ENCODE results near the gene CANX. TPM values are rescaled to one million over a fixed set of nuclear protein-coding genes. Genes with fewer than 3 reads are reported as not detected.
A peak's percentile ranks its signal among the peaks of the same experiment; 100 is the strongest.

The CANX gene
- total RNA-seq, 1 experiment from 2014 or later, result 538 TPM

DNA sequence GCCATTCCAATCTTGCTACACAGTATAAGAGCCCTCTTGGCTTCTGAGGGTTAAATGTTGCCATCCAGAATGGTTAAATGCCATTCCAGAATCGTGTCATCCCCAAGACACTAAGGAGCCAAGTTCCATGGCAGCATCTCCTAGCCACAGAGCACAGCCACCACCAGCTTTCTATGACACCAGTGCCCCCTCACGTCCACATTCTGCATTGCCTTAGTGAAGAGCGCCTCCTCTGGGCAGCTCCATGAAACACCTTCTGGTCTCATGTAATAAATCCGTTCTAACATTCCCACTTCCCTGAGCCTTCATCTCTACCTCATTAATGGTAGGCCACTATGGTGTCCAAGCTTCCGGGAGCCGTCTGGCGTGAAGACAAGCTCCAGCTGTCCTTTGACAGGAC lies 30.4 kb upstream of the CANX start:
- TF ChIP-seq, protein P1, sequence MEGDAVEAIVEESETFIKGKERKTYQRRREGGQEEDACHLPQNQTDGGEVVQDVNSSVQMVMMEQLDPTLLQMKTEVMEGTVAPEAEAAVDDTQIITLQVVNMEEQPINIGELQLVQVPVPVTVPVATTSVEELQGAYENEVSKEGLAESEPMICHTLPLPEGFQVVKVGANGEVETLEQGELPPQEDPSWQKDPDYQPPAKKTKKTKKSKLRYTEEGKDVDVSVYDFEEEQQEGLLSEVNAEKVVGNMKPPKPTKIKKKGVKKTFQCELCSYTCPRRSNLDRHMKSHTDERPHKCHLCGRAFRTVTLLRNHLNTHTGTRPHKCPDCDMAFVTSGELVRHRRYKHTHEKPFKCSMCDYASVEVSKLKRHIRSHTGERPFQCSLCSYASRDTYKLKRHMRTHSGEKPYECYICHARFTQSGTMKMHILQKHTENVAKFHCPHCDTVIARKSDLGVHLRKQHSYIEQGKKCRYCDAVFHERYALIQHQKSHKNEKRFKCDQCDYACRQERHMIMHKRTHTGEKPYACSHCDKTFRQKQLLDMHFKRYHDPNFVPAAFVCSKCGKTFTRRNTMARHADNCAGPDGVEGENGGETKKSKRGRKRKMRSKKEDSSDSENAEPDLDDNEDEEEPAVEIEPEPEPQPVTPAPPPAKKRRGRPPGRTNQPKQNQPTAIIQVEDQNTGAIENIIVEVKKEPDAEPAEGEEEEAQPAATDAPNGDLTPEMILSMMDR (conservative IDR thresholded peaks at IDR 0.05), result peak; percentile 100
- H3K36me3 Mint-ChIP-seq (ENCODE audit: insufficient read depth in 1 of 3, low read depth in 3 of 3), result peaks cover 5 to 18% (median 12%) of the 10 kb centered on the region in 3 experiments; a peak in 6 of 7 replicates
- Histone ChIP-seq H3K56ac (ENCODE audit: insufficient read length, low read depth, low read length) (no peak overlapping the region), H3K23me2 (ENCODE audit: insufficient read length, low read depth, low read length, poor library complexity, severe bottlenecking) (peaks cover 3% of the 10 kb centered on the region), H2BK12ac (ENCODE audit: insufficient read length, low read depth, low read length) (no peak overlapping the region), H3K79me1 (ENCODE audit: insufficient read depth, low read depth, low read length, poor library complexity, severe bottlenecking) (no peaks in the 10 kb centered on the region), H3K4me1 (ENCODE audit: insufficient read depth, low read length) (no peaks in the 10 kb centered on the region), H3K14ac (ENCODE audit: insufficient read depth, low read length) (no peak overlapping the region), H2BK20ac (ENCODE audit: low read depth, low read length, poor library complexity, severe bottlenecking) (no peak overlapping the region), H3K9me3 (ENCODE audit: control insufficient read depth, low read depth, low read length) (no peaks in the 10 kb centered on the region), H3K27me3 (ENCODE audit: insufficient read depth, low read length) (no peaks in the 10 kb centered on the region; the same call in 1 of the 2 replicates), H3K4ac (ENCODE audit: low read depth, low read length) (no peak overlapping the region), H3K79me2 (ENCODE audit: insufficient read depth, low read length) (no peaks in the 10 kb centered on the region), H3K9ac (ENCODE audit: extremely low read depth, insufficient read length, low read length) (no peak overlapping the region), H3K27ac (ENCODE audit: insufficient read length, low read depth, low read length) (no peak overlapping the region), H2AK5ac (ENCODE audit: insufficient read length, low read length) (no peak overlapping the region), H2BK5ac (ENCODE audit: insufficient read length, low read length) (no peak overlapping the region), H3K4me2 (ENCODE audit: insufficient read depth, insufficient read length, low read length) (no peak overlapping the region), H3K23ac (ENCODE audit: insufficient read length, low read depth, low read length) (no peak overlapping the region), H4K20me1 (ENCODE audit: control insufficient read depth, insufficient read depth, insufficient read length) (peaks cover 2% of the 10 kb centered on the region), H4K8ac (replicated peaks; ENCODE audit: insufficient read length, low read depth, low read length) (no peak overlapping the region), H4K91ac (ENCODE audit: insufficient read length, low read depth, low read length) (no peak overlapping the region), H4K5ac (ENCODE audit: insufficient read length, low read depth, low read length) (no peak overlapping the region), H2BK120ac (ENCODE audit: low read depth, low read length, poor library complexity, severe bottlenecking) (no peak overlapping the region), H2BK15ac (ENCODE audit: low read depth, low read length) (no peak overlapping the region), H2AFZ (ENCODE audit: low read length) (no peak overlapping the region), H3T11ph (ENCODE audit: low read length) (no peak overlapping the region), H3K18ac (ENCODE audit: insufficient read length, low read depth, low read length) (no peak overlapping the region)
- no peak overlapping the region; a peak in 1 of 7 replicates for H3K27ac Mint-ChIP-seq
- DNase-seq, result peak; percentile 84
- no peaks in the 10 kb centered on the region; a peak in 1 of 5 replicates for H3K9me3 Mint-ChIP-seq
- WGBS (ENCODE audit: extremely low coverage, insufficient read length, low lambda C conversion rate), result no CpG with 5 or more reads among the region's 7 CpGs
- H3K4me3 Mint-ChIP-seq, result no peak overlapping the region
- peaks cover 0 to 2% of the 10 kb centered on the region in 2 experiments; a peak in 1 of 4 replicates for H3K4me1 Mint-ChIP-seq
- H3K27me3 Mint-ChIP-seq (ENCODE audit: low read depth), result no peaks in the 10 kb centered on the region
